Calu3 (cell line): ENCODE data around the gene SLC35G3. TPM values are rescaled to one million over a fixed set of nuclear protein-coding genes. Genes with fewer than 3 reads are reported as not detected.
"Not testable (repeated sequence)": the region's sequence is repeated elsewhere in the genome, so short reads cannot be mapped to it uniquely, and the experiment has no call there.

Source experiments
- BruUV-seq: library from RNA; stranded (reverse); fragments of 400-500 nt; replicated peaks from 2 replicates; lab custom pipeline; 2021; lab: Mats Ljungman, UMichigan
- CTCF ChIA-PET: fragments of 300-600 bp; sonication (Branson Sonifier 250); formaldehyde crosslinking; loops from one replicate; lab custom pipeline; 2022; ENCODE audit warnings: antibody characterized with exemption; lab: Charles Lee
- DNase-seq: peaks from one replicate; pipeline ENCODE4 v3.0.0; 2022
- H3K27ac Mint-ChIP-seq: one replicate; pipeline ENCODE4 v1.8.0; 2022; ENCODE audit warnings: mixed read lengths; ENCODE audit not compliant: unreplicated experiment
- H3K27me3 Mint-ChIP-seq: one replicate; pipeline ENCODE4 v1.8.0; 2022; ENCODE audit warnings: mixed read lengths; ENCODE audit not compliant: unreplicated experiment
- H3K36me3 Mint-ChIP-seq: one replicate; pipeline ENCODE4 v1.8.0; 2022; ENCODE audit warnings: mild to moderate bottlenecking, moderate library complexity, mixed read lengths; ENCODE audit not compliant: insufficient read depth, unreplicated experiment
- H3K4me1 Mint-ChIP-seq: one replicate; pipeline ENCODE4 v1.8.0; 2022; ENCODE audit warnings: mild to moderate bottlenecking, low read depth, mixed read lengths; ENCODE audit not compliant: unreplicated experiment
- H3K4me3 Mint-ChIP-seq: one replicate; pipeline ENCODE4 v1.8.0; 2022; ENCODE audit warnings: mild to moderate bottlenecking, low read depth, moderate library complexity, mixed read lengths; ENCODE audit not compliant: unreplicated experiment
- H3K9me3 Mint-ChIP-seq: one replicate; pipeline ENCODE4 v1.8.0; 2022; ENCODE audit warnings: low read depth, mixed read lengths; ENCODE audit not compliant: unreplicated experiment
- CTCF ChIP-seq: fragments of 200-600 bp; IDR thresholded peaks from one replicate; pipeline ENCODE4 v1.8.0; 2022; ENCODE audit warnings: antibody characterized with exemption; ENCODE audit not compliant: unreplicated experiment
- intact Hi-C: fragments of 100-400 bp; cut with micrococcal nuclease; formaldehyde crosslinking; loops from one replicate; pipeline ENCODE4 v1.10.0; 2022; ENCODE audit not compliant: unreplicated experiment
- total RNA-seq: library from RNA; stranded (reverse); gene quantifications from 2 replicates; pipeline ENCODE4 v1.2.3, GENCODE V29; 2022

SLC35G3 gene
- total RNA-seq, 1 experiment from 2014 or later = not detected

GRCh38 chr17:35185849-35186248 is 8.3 kb downstream of the SLC35G3 start:
- Mint-ChIP-seq H3K27me3 (peaks cover 72% of the 10 kb centered on the region), H3K36me3 (no peaks in the 10 kb centered on the region), H3K9me3 (no peaks in the 10 kb centered on the region), H3K27ac (no peak overlapping the region), H3K4me3 (no peak overlapping the region), H3K4me1 (no peaks in the 10 kb centered on the region)
- CTCF ChIA-PET = no interaction called here
- DNase-seq = no peak
- intact Hi-C loops = no loop called here
- no peak for TF ChIP-seq CTCF
- BruUV-seq = no TSS peak

- Mint-ChIP-seq H3K27ac (no peak overlapping the region), H3K36me3 (no peaks in the 10 kb centered on the region), H3K4me3 (no peak overlapping the region), H3K4me1 (no peaks in the 10 kb centered on the region), H3K27me3 (peaks cover 67% of the 10 kb centered on the region), H3K9me3 (no peaks in the 10 kb centered on the region)
- CTCF ChIA-PET = interaction anchor here (1.1 kb wide), 1 partner anchor 9 kb away, joined by 3 read pairs; no protein-coding TSS in a partner anchor
- intact Hi-C loops = no loop called here
- BruUV-seq = no TSS peak
- no peak for DNase-seq
- TF ChIP-seq CTCF = no peak
Measured at GRCh38 chr17:35184274-35184673, 9.9 kb downstream of the SLC35G3 start.

- no TSS peak for BruUV-seq
- H3K36me3 Mint-ChIP-seq = no peaks in the 10 kb centered on the region
- H3K4me3 Mint-ChIP-seq = no peak overlapping the region
- peaks cover 67% of the 10 kb centered on the region for H3K27me3 Mint-ChIP-seq
- no peak for TF ChIP-seq CTCF
- no peaks in the 10 kb centered on the region for H3K9me3 Mint-ChIP-seq
- H3K27ac Mint-ChIP-seq = no peak overlapping the region
- no peaks in the 10 kb centered on the region for H3K4me1 Mint-ChIP-seq
- CTCF ChIA-PET = interaction anchor here (0.6 to 1.1 kb wide), 2 partner anchors 8 to 119 kb away, joined by 3 to 4 read pairs; no protein-coding TSS in a partner anchor
- DNase-seq = no peak
- intact Hi-C loops = no loop called here
Measured at GRCh38 chr17:35183332-35183731, 10.9 kb downstream of the SLC35G3 start.

- H3K36me3 Mint-ChIP-seq, H3K4me3 Mint-ChIP-seq: not testable (repeated sequence)
Measured at GRCh38 chr17:35179379-35179778, 14.8 kb downstream of the SLC35G3 start.

GRCh38 chr17:35176897-35177296 is 17.3 kb downstream of the SLC35G3 start:
- CTCF ChIA-PET = no interaction called here
- H3K36me3 Mint-ChIP-seq = no peaks in the 10 kb centered on the region
- no peaks in the 10 kb centered on the region for H3K9me3 Mint-ChIP-seq
- TF ChIP-seq CTCF = no peak
- H3K4me3 Mint-ChIP-seq = no peak overlapping the region
- H3K27ac Mint-ChIP-seq = no peak overlapping the region
- intact Hi-C loops = loop anchor here (10.0 kb wide), 1 partner anchor 138 kb away; no protein-coding TSS in a partner anchor
- BruUV-seq = no TSS peak
- H3K27me3 Mint-ChIP-seq = peaks cover 28% of the 10 kb centered on the region
- no peak for DNase-seq
- H3K4me1 Mint-ChIP-seq = no peaks in the 10 kb centered on the region

More at GRCh38 chr17:35179379-35179778, 14.8 kb downstream of the SLC35G3 start:
- H3K27me3 Mint-ChIP-seq = peaks cover 45% of the 10 kb centered on the region
- CTCF ChIA-PET, H3K9me3 Mint-ChIP-seq, H3K4me1 Mint-ChIP-seq, DNase-seq, BruUV-seq, H3K27ac Mint-ChIP-seq: not testable (repeated sequence)
- intact Hi-C loops = loop anchor here (10.0 kb wide), 1 partner anchor 135 kb away; no protein-coding TSS in a partner anchor
